Fibroblast of peridontal ligament (primary cell): ENCODE results near the gene CRACR2A.

Experiments used
- DNase-seq: peaks from one replicate; pipeline ENCODE4 v3.0.0-alpha.2; 2010; ENCODE audit errors: extremely low read depth

Gene CRACR2A

GRCh38 chr12:3651585-3652424 lies 101.1 kb downstream of the CRACR2A start:
- DNase-seq: no peak

GRCh38 chr12:3647504-3647903 lies 105.4 kb downstream of the CRACR2A start:
- no peak for DNase-seq

DNA sequence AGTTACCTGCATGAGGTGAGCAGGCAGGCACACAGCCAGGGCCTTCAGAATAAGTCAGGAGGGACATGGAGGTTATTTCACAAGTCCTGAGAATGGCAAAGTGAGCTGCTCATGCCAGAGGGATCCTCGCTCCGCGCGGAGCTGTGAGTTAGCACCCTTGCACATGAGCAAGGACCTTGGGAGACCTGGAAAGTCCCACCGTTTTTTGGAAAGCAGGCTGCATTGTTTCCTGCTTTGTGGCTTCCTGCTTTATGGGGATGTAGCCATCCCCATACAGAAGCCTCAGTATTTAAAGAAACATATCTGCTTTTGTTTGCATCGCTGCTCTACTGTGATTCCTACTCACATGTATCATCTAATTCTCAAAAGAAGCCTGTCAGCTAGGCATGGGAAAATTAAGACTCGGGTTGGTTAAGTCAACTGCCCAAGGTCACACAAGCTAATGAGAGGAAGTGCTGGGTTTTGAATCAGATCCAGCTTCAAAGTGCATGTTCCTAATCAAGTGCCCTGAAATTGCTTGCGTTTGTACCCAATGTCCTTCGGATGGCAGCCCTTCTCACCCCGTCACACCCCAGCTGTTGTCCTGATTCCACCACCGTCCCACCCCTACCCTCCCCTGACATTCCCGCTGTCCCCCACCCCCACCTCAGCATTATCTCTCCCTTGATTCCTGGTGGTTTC lies 106.2 kb downstream of the CRACR2A start:
- no peak for DNase-seq

DNA sequence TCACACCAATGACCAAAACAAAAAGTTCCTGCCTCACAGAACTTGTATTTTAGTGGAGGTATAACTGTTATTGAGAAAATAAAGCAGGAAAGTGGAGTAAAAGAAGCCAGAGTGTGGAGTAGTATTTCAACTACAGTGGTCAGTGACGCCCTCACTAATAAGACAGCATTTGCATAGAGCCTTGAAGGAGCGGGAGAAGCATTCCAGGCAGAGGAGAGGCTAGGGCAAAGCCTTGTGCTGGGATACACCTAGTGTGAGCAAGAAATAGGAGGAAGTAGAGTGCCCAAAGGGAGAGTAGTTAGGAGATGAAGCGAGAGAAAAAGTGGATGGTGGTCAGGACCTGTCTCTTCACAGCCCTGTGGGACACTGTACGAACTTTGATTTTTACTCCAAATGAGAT lies 107.8 kb downstream of the CRACR2A start:
- DNase-seq: no peak

DNA sequence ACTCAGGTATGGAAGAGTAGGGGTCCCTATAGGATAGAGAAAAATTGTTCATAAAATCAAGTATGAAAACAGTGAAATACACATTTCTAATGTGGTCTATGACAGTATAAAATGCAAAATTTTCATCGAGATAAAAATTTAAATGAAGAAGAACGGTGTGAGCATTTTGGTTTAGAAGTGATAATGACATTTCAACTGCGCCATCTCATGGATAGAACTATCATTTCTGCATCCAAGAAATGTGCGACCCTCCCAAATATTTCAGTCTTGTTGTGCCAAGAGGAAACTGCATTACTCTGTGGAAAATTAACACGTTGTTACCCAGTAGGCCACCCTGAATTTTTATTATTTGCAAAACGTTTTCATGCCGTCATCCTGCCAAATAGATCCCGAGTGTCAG lies 108.8 kb downstream of the CRACR2A start:
- DNase-seq: no peak

GRCh38 chr12:3641428-3642018 lies 111.4 kb downstream of the CRACR2A start:
- DNase-seq: peak; percentile 62

- no peak for DNase-seq
Measured at GRCh38 chr12:3636328-3636727, 116.6 kb downstream of the CRACR2A start.

- no peak for DNase-seq
Measured at GRCh38 chr12:3634348-3634747, 118.6 kb downstream of the CRACR2A start.

DNA sequence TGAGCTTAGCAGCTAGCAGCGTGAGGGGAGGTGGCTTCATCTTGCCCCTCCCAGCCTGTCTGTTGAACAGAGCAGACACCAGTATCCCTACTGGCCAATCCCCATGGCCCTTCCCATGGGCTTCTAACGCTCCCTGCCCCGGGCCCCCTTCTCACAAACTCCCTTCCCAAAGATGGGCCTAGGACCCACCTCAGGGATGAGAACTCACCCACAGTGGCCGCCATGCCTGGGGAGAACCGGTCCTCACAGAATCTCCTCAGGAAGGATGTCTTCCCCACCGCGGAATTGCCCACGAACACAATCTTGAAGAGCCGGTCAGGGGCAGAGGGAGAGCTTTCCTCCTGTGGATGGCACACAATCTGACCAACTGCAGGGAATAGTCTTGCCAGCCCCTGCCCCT lies 119.5 kb downstream of the CRACR2A start:
- no peak for DNase-seq

DNA sequence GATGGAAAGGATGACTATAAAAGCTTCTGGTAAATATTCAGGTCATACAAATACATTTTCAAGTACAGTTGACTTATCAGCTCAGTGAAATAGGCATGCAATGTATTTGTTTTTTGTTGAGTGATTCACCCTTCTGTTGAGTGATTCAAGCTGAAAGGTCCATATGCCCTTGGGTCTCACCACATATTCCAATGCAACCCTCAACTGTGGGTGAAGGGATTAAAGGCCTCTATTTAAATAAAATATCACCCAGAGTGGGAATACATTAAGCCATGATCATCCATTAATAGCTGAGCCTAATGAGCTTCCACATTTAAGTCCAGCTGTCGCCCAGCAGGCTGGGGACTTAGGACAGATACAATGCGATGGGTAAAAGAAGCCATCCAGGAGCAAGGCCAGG lies 120.2 kb downstream of the CRACR2A start:
- peak; percentile 47 for DNase-seq

GRCh38 chr12:3632256-3632655 lies 120.7 kb downstream of the CRACR2A start:
- no peak for DNase-seq

GRCh38 chr12:3631759-3632158 lies 121.2 kb downstream of the CRACR2A start:
- DNase-seq: no peak

- DNase-seq: no peak
Measured at GRCh38 chr12:3631272-3631637, 121.7 kb downstream of the CRACR2A start.

- DNase-seq: no peak
Measured at GRCh38 chr12:3630621-3631271, 122.2 kb downstream of the CRACR2A start.

- DNase-seq: no peak
Measured at GRCh38 chr12:3630111-3630510, 122.8 kb downstream of the CRACR2A start.

- no peak for DNase-seq
Measured at GRCh38 chr12:3629057-3629830, 123.7 kb downstream of the CRACR2A start.

DNA sequence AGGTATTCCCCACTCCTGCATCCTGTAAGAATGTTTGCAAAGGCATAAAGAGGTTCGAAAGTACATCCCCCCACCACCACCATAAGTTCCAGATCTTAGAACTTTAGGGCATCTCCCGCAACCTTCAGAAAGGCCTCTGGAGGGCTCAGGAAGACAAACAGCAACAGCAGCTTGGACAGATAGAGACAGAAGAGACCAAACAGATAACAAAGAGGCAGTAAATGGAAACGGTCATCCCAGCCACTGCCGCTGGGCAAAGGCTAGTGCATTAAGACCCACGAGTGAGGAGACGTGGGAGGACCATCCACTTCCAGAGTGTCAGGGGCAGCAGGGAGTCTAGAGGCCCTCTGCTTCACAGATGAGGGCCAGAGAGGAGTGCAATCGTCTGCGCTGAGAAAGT lies 124.3 kb downstream of the CRACR2A start:
- DNase-seq: no peak

DNA sequence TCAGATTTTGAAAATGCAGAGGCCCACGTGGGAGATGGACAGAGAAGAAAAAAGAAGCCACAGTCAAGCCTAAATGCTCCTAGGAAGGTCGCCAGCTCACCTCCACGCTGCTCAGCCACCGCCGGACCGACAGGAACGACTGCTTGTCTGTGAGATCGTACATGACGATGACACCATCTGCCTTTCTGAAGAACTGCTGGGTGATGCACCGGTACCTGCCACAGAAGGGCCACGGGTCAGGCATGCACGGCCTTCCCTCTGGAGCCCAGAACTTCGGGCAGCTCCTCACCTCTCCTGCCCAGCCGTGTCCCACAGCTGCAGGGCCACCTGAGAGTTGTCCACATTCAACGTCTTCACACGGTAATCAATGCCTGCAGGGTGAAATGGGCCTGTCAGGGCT lies 125.6 kb downstream of the CRACR2A start:
- no peak for DNase-seq

GRCh38 chr12:3624273-3624672 lies 128.6 kb downstream of the CRACR2A start:
- DNase-seq: no peak

- no peak for DNase-seq
Measured at GRCh38 chr12:3622822-3623690, 129.9 kb downstream of the CRACR2A start.
